HG03108 (cell line): Measurements from ENCODE around the gene DCC.

ENCODE experiments used
- ATAC-seq: cut with Tn5 transposase; IDR thresholded peaks from one replicate; pipeline ENCODE4 v1.9.1; 2021; ENCODE audit warnings: moderate library complexity; ENCODE audit not compliant: unreplicated experiment

DCC gene

DNA sequence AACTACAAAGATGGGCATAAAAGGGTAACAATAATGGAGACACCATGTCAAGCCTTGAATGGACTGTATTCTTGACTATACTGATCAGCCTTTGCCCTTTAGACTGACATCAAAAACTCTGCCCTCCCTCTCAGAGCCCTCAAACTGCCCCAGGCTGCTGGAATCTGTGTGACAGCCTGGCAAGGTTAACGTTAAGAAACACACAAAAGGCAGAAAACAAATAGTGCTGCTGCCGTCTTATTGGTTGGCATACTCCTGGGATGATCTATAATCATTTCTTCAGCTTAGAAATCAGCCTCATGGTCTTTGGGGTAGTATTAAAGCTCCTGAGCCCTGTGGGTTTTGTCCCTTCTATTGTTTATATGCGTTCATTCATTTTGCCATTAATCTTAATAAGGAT lies 338.0 kb downstream of the DCC start:
- ATAC-seq = no peak

DNA sequence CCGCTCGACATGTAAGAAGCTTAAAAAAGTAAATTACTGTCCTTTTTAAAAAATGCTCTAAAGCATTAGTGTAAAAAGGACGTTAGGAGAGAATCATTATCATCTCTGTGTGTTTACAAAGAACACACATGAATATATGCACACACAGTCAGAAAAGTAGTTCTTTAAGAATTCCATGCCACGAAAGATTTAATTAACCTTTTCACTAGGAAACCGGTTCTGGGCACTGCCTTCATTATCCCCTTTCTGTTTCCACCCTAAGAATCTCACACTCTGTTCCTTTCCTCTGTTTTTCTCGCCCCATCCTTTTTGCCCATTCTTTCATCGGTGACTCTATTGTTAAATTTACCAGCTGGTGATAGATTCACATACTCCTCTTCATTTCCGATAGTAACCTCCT lies 338.6 kb downstream of the DCC start:
- ATAC-seq = no peak

DNA sequence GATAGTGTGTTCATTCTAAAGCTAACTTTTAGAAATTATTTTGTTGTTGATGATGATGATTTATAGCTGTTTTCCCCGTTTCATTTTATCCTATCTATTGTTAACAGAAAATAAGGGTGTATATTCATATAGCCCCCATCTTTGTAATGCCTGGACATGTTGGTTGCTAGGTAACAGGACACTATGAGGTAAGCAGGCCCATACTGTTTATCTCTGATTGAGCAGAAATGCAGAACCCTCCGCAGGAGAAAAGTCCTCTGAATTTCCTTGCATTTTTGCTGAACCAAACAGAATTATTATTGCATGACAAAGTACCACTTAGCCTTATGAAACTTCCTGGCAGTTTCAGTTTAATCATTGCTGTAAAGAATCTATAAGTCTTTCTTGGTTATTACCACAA lies 339.4 kb downstream of the DCC start:
- no peak for ATAC-seq

DNA sequence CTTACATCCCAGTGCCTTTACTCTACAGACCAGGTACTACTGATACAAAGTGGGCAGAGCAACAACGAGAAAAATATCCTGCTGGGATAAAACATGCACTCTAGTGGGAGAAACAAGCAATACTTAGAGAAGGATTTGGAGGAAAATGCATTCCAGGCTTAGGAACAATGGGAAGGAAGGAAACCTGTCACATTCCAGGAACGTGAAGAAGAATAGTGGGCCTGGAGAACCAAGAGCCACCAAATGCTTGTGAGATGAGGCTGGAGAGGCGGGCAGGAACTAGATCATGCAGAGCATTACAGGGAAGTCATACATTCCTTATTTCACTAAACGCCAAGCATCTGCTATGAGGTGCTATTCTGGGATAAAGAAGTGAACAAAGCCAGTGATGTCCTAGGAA lies 342.3 kb downstream of the DCC start:
- no peak for ATAC-seq

DNA sequence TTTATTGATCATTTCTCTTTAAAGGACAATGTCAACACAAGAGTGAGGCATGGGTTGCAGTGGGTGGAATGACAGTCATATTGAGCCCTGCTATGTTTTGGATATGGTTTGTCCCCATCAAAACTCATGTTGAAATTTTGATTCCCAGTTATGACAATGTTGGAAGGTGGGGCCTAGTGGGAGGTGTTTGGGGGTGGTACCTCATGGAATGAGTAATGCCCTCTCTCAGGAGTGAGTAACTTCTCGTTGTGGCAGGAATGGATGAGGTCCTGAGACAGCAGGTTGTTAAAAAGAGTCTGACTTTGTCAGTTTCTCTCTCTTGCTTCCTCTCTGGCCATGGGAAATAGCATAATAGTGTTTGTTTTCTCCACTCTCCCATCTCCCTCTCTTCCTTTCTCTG lies 345.3 kb downstream of the DCC start:
- no peak for ATAC-seq

DNA sequence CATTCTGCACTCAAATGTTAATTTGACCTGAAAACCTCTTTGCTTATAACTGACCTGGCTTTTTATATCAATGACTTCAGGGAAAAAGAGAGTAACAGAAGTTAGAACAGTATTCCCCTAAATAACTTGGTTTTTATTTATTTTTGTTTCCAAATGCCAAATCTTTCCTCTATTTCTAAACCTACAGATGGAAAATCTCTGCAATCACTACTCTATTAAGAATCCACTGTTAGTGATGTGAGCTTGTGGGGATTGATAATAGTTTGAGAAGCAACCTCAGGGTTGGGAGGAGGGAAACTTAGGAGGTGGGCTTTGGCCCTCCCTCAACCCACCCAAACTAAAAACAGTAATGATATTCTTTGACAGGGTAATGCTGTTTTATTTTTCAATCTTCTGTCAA lies 351.8 kb downstream of the DCC start:
- ATAC-seq = no peak

DNA sequence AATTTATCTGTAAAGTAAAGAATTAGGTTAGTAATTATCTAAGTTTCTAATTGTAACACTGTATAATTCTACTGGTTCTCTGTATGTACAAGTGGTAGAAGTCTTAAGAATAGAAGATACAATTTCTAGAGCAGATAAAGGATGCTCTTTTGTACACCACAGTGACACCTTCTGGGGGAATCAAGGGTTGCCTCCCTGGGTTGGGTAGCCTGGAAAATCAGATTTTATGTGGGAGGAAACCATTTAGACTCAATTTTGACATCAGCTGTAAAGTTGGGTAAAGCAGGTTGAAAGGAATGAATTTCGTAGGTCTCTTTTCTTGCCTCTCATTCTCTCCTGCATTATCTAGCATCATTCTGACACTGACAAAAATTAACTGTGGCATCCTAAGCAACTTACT lies 354.8 kb downstream of the DCC start:
- no peak for ATAC-seq

DNA sequence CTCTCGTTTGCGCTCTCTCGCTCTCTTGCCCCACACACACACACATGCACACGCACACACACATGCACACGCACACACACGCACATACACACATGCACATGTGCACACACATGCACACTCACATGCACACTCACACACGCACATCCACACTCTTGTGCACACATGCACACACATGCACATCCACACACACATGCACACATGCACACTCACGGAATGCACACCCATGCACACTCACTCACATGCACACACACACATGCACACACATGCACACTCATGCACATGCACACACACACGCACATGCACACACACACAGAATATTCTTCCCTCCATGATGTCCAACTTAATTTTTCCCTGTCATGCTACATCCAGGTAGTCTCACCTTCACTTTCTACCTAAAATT lies 360.1 kb downstream of the DCC start:
- no peak for ATAC-seq

DNA sequence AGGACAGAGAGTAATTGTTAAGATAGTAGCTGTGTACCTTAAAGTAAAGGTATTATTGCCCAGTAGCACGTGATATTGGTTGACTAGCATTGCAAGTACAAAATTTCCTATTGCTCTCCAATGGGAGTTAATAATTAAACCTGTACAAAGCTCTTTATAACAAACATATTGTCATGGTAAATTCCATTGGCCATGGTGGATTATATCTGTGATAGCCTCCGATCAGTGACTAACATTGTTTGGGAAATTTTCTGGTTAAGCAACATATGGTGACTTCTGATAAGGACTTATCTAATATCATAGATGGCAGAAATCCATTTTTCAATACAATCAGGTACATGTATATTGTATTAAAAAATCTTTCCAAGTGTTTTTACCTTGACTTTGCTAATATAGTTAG lies 360.8 kb downstream of the DCC start:
- no peak for ATAC-seq

DNA sequence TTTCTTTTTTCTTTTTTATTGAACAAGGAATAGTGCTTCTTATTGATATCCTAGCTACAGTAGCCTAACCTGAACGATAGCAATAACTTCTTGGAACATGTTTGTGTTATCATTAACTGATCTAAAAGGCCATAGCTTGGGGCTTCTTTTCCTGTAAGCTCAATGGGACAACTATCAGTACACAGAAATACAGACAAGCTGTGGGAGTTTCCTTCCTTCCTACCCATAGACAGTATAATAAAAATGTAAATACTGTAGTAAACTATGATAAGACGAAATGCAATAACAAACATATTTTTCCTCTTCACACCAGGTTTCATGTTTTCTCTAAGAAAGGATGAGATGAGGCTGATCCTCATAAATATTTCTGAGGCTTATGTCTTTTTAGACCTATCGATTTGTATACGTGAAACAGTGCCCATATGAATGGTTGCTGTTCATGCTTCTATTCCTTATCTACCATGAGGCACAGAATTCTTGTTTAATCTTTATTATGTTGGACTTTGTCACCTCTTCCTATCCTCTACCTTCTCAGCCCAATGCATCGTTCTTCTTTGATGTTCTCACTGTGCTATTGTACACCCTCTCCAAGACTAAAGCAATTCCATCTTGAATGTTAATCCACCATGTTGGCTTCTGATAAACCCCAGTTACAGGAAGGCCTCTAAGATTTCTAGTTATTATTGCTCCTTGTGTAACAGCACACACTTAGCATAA lies 361.4 kb downstream of the DCC start:
- no peak for ATAC-seq

DNA sequence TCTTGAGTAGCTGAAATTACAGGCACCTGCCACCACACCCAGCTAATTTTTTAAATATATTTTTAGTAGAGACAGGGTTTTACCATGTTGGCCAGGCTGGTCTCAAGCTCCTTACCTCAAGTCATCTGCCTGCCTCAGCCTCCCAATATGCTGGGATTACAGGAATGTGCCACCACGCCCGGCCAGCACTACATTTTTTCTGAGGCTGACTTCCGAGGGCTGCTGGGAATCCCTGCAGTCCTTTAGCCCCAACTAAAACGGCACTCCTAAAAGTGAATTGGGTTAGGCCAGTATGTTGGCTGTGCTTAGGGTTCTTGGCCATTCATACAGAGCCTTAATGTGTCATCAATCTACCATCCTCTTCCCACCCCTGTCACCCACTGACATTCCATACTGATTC lies 375.4 kb downstream of the DCC start:
- no peak for ATAC-seq

DNA sequence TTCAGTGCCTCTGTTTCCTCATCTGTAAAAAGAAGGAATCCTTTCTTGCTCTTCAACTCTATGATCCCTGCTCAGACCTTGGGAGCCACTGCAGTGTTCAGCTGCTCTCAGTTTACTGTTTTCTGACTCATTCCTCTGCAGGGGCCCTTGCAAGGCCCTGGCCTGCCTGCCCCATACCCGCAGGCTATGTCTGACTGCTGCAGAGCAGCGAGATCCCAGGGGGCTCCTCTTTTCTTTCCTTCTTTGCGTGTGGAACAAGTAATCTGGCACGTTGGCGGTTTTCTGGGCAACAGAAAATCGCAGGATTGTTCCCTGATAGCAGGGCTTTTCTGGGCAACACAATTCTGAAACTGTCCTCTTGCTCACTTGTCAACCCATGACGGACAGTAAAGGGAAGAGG lies 376.0 kb downstream of the DCC start:
- no peak for ATAC-seq

DNA sequence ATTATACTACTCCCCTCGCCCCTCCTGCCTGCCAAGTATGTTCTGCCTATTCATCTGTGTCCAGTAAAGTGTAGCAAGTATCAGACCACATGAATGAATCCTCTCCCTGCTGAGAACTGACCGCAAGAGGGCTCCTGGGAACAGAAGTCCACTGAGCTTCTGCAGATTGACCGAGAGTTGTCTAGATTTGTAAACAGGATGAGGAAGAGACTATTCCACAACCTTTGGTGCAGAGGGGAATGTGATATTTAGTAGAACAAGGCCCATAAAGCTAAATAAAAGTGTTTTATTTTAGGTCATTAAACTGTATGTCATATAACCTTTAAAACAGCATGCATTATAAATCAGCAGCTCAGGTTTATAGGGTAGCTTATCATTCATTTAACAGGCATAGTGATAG lies 377.0 kb downstream of the DCC start:
- ATAC-seq = no peak

DNA sequence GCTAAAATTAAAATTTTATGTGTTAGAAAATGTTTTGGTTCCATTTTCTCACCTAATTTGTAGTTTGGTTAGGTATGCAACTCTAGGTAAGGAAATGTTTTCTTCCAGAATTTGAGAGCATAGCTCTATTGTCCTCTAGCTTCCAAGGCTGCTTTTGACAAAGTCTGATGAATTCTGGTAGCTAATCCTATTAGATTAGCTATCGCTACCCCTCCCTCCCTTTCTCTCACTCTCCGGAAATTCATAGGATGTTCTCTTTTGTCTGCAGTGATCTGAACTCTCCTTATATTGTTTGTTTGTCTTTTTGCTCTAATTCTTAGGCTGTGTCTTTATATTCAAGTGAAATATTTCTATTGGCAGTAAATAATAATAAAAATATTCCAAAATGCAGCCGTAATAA lies 382.9 kb downstream of the DCC start:
- ATAC-seq = no peak

DNA sequence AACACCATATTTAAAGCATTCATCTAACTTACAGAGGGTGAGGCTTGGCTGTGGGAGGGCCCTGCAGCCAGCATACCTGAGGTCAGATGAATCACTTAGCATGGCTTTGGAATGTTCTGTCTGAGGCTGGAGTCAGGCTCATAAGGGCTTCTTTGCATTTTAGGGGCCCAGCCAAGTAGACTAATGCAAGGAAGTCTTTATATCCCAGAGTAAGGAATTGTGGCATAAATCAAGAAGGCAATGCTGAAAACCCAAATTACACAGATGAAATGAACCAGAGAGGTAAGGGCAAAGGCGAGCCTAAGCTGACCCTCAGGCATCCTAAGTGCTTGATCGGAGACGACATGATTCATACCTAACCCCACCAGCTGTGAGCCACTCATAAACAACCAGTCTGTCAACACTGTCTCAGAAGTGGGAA lies 383.6 kb downstream of the DCC start:
- ATAC-seq = no peak

DNA sequence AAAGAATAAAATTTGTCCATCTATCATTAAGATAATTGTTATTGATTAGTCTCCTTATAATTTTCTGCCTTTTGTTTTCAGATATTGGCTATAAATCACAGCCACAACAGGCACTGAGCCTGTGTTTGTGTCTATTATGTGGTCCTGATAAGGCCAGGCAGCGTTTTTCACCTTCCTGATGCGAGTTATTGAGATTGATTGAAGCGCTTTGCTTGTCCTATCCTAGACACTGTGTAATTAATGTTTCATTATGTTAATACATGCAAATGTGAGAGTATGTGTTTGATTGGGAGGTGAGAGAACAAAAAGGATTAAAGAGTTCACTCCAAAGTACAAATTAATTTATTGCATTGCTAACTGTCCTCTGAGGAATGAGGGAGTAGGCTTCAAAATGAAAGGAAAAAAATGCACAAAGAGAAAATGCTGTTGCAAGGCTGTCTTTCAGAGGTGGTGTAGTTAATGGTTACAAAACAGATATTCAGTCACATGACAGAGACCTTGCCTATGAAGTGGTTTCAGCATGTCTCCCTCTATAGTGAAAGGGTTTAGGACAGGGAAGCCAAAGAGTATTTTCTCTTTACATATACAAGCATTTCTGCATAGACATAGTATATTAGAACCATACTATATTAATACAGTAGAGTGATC lies 391.1 kb downstream of the DCC start:
- no peak for ATAC-seq

DNA sequence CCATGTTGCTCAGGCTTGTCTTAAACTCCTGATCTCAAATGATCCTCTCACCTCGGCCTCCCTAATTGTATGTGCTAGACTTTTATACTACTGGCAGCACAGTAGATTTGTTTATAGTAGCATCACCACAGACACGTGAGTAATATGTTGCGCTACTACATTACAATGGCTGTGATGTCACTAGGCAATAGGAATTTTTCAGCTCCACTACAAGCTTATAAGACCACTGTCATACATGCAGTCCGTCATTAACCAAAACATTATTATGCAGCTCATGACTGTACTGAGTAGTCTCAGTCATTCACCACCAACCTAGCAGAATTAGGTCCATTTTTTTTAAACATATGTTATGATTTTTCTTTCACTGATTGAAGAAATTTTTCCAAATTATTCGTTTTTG lies 398.9 kb downstream of the DCC start:
- no peak for ATAC-seq

DNA sequence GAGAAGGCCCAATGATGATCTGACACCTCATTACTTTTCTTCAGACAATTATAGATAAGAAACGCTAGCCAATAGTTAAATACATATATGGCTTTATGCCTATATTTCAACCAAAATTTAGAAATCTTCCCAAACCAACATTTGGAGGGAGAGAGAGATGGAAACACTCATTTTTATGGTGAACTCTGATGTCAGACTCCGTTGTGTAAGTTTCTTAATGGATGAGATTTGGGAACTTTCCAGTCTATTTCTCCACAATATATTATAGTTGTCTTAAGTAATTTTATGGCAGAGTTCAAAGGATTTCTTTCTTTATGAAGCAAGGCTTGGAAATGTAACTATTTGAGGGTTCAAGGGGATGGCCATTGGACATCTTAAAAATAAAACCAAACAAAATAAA lies 407.0 kb downstream of the DCC start:
- ATAC-seq = no peak

DNA sequence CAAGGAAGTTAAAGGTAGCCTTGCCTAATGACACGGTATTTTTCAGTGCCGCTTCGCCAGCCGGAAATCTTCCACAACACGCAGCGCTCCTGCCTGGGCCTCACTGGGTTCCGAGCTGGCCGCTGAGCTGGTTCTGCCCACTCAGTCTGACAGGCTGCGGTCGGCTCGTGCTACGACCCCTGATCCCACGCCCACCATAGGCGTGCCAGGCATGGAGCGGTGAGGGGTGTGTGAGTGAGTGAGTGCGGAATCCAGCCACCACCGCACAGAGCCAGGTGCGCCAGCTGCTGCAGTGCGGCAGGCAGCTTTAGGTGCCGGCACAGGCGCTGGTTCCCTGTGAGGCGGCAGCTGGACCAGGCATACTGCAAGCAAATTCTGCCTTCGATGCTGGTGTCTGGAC lies 407.9 kb downstream of the DCC start:
- ATAC-seq = no peak

DNA sequence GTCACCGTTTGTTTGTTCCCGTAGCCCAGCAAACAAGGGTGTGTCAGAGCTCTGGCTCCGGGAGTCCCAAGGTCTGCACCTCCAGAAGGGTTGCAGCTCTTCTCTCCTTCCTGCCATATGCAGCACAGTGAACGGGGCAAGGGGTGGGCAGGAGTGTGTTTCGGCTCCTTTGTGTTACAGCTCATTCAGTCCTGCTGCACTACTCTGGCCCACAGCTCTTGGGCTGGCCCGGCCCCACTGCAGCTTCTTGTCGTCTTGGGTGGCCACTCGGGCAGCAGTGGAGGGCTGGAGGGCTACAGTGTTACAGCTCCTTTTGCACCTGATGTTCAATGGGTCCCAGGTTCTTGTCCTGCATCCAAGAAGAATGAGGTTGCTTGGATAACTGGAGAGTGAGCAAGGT lies 408.3 kb downstream of the DCC start:
- no peak for ATAC-seq

DNA sequence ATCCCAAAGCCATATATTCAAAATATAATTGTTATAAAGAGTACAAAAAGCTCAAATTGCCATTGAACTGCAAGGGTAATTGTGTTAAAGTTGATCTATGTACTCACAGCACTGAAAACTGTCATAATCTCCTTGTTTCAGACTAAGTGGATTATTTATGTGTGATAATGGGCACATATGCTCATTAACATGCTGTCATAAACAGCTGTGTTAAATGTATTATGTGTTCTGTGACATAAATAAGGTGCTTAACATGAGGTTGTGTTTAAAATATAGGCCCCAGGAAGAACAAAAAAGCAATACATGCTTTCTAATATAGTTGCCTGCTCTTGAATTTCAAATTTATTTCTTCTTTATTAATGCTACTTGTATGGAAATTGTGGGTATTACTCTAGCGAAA lies 409.5 kb downstream of the DCC start:
- no peak for ATAC-seq

DNA sequence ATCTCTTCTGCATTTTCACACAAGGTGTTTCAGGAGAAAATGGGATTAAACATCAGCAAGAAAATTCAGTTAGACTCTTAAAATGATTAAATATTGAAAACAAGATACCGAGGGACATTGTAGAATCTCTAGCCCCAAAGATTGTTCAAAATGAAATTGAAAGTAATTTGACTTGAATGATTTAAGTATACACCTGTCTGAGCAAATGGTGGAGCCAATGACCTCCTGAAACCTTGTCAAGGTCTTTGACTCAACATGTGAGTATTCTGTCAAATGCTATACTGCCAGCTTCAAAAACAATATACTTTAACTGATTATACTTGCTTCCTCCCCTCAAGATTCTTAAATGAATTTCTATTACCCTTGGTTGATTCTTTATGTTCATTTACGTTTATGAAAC lies 411.0 kb downstream of the DCC start:
- ATAC-seq = no peak

DNA sequence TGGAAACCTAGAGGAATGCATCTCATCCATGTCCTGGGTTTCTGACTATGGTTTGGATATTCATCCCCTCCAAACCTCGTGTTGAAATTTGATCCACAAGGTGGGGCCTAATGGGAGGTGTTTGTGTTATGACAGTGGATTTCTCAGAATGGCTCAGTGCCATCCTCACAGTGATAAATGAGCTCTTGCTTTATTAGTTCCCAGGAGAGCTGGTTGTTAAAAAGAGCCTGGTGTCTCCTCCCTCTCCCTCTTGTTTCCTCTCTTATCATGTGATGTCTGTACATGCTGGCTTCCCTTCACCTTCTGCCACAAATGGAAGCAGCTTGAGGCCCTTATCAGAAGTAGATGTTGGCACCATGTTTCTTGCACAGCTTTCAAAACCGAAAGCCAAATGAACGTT lies 424.3 kb downstream of the DCC start:
- ATAC-seq = no peak
